ENCODE measurements around the gene CTDSP2.

DNA sequence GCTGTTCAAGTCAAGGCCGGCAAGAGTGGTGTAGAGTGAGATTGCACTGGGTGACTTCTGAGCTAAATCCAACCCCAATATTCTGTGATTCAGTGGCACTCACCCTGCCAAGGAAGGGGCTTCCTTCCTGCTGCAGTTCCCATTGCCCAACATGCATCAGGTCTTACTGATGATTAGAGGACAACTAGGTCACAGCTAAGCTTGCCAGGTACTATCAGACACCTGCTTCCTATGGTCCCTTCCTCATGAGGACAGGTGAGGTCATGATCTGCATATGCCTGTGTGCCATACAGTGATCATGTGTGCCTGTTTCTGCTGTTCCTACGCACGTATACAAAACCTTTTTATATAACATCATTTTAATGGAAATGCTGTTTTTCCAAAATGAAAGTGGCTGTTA, 1.7 kb upstream of the CTDSP2 start:
- TF ChIP-seq, protein P1, sequence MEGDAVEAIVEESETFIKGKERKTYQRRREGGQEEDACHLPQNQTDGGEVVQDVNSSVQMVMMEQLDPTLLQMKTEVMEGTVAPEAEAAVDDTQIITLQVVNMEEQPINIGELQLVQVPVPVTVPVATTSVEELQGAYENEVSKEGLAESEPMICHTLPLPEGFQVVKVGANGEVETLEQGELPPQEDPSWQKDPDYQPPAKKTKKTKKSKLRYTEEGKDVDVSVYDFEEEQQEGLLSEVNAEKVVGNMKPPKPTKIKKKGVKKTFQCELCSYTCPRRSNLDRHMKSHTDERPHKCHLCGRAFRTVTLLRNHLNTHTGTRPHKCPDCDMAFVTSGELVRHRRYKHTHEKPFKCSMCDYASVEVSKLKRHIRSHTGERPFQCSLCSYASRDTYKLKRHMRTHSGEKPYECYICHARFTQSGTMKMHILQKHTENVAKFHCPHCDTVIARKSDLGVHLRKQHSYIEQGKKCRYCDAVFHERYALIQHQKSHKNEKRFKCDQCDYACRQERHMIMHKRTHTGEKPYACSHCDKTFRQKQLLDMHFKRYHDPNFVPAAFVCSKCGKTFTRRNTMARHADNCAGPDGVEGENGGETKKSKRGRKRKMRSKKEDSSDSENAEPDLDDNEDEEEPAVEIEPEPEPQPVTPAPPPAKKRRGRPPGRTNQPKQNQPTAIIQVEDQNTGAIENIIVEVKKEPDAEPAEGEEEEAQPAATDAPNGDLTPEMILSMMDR (IDR thresholded peaks at IDR 0.05), result no peak
- TF ChIP-seq POLR2AphosphoS5 (IDR thresholded peaks at IDR 0.05), result no peak

Measured in upper lobe of left lung (tissue), 4 donors.